Superior temporal gyrus (tissue), 1 donor: ENCODE data around the gene CAPN2.
"Not testable (repeated sequence)": the region's sequence is repeated elsewhere in the genome, so short reads cannot be mapped to it uniquely, and the experiment has no call there.

Experiments used
- DNase-seq: peaks from one replicate; pipeline ENCODE4 v3.0.0-alpha.2; 2016; ENCODE audit errors: extremely low spot score

The CAPN2 gene

DNA sequence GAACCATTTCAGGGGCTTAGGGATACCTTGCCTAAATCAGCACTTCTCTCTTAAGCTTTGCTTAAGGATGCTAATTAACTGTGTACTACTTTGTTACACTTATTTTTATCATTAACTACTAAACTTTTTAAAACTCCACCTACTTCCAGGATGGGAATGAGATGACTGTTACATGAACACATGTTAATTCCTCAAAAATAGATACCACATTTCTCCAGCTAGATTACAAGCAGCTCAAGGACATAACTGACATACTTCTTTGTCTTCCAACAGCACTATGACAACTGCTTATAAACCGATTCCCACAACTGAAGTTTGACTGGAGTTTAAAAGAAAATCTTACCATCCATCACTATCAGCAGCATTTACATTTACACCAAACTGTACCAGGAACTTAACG lies 79.7 kb downstream of the CAPN2 start:
- no peak for DNase-seq

DNA sequence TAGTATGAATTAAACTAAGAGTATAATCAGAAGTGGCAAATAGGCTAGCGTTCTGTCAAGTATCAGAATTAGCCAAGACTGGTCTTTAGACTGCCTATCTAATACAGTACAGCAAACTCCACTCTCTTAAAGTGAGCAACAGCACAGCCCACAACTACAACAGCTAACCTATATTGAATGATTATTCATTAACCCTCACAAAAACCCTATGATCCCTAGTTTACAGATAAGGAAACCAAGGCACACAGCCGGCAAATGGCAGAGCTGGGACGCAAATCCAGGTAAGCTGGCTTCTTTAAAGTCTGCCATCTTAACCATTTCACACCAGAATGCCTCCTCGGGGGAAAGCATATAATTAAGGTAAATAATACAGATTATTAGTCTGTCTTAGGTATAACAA lies 81.4 kb downstream of the CAPN2 start:
- no peak for DNase-seq

DNA sequence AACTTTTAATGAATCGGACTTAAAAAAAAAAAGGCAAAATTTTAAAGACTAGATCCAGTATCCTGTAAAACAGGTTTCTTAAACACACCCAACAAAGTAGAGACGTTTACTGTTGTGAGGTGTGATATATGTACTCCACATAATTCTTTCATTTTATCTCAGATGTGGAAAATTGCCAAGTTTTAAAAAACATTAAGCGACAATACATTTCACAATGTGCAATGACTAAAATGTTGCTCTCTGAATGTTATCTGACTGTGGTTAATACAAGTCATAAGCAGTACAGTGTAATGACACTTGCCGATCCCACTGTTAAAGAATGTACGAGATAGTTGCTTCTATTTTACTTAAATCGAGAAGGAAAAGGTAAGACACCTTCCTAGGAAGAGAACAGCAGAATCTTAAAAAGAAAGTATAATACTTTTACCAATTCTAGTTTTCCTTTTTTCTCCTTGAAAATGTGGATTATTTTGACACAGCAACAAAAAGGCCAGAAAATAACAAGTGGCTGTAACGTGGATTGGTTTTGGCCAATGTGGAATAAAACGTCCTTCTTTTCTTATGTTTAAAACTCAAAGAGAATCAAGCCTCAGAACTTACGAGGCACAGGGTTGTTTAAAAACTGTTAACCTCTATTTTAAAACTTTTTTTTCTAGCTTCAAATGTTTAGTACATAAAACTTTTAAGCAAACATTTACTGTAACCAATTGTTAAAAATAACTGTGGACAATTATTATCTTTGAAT lies 82.0 kb downstream of the CAPN2 start:
- no peak for DNase-seq

DNA sequence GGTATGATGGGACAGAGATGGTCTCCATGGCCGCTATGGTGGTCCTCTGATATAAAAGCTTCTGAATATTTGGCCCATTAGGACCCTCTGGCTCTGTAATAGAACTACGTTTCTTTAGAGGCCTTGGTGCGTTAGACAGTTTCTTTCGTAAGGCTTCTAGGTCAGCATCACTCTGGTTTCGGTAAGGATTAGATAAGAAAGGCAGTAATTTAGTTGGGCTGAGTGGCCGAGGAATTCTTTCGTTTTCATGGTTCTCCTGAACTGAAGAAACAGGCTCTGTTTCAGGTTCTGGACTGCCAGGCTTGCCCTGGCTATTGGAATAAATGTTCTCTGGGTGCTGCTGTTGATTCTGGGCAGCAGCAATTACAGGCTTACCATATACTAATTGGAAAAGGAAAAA lies 83.9 kb downstream of the CAPN2 start:
- no peak for DNase-seq

DNA sequence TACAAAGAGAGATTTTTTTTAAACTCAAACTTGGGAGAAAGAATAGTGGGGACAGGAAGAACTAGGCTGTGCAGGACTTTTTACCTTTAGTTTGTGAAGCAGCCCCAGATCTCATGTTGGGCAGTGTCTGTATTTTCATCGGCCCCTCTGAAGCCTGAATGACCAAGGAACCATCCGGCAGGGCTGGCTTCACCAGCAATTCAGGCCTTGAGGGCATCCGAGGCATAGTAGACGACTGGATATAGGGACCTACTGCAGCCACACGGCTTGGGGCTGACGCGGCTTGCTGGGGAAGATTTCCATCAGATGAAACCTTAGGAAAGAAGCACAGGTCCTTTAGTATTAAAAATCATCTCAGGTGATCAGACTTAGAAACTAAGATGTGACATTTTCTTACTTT lies 89.7 kb downstream of the CAPN2 start:
- no peak for DNase-seq

DNA sequence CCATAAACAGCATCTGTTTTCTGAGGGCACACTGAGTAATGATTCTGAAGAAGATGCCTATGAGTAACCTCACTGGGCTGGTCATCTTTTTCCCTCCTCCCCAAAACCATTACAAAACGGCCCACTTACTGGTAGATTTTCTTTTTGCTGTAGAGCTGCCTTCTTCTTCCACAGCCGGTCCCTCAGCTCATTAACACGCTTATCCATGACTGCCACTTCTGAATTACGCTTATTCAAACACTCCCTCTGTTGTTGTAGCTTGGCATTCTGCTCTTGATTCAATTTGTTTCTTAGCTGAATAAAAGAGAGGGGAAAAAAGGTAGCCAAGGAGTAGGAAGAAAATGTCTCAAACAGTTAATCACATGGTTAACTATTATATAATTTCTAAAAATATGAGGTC lies 90.3 kb downstream of the CAPN2 start:
- DNase-seq, result peak; percentile 85

DNA sequence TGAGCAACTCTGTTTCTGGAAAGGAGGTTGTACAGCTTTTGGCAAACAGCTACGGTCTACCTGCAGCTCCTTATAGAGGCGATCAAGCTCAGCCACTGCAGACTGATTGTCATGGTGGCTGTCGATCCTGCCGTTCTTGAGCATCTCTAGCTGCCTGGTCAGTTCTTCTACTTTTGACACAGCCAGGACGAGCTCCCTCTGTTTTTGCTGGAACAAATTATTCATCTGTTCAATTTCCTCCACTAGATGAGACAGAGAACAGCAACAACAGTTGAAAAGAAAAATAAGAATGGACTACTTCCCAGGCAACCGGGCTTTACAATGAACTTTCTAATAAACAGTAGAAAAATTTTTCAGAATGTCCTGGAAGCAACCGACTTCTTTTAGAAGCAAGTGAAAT lies 90.9 kb downstream of the CAPN2 start:
- peak; percentile 60 for DNase-seq

DNA sequence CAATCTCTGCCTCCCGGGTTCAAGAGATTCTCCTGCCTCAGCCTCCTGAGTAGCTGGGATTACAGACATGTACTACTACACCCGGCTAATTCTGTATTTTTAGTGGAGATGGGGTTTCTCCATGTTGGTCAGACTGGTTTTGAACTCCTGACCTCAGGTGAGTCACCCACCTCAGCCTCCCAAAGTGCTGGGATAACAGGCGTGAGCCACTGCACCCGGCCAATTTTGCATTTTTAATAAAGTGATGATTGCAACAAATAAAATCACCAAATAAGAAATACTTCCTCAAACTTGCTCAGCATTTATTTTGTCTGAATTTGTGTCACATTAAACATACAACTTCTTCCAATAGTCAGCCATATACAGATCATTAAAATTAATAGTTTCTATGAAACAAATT lies 97.6 kb downstream of the CAPN2 start:
- not testable (repeated sequence) for DNase-seq

DNA sequence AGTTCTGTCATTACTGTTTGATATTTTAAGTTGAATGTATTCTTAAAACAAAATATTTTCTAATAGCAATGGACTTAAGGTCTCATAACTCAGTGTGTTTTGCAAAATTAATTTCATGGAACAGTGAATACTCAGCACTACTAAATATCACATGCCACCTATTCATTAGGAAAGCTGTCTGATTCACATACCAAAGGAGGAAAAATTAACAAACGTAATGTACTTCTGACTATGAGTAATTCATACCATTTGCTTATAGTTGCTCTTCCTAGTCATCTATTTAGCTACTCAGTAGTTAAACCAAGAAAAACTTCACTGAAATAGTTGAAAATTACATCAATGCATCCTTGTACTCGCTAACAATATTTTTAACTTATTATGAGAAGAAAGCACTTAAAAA lies 98.2 kb downstream of the CAPN2 start:
- no peak for DNase-seq

DNA sequence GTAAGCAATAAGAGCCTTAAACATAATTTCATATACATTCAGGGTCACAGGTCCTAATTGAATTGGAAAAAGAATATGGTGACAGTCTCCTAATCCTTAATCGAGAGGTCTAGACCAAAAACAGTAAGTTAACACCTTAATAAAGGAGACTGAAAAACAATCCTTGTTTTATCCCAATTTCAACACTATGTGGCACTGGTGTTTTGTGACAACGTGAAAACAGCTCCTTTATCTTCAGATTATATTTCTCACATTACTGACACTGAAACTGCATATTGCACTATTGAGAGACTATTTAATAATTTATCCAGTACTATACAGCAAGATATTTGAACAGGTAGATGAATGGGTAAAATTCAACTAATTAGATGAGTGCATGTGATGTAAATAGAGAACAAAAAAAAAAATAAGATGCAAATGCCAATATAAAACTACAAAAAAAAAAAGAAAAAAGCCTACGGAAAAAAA lies 99.3 kb downstream of the CAPN2 start:
- peak; percentile 87 for DNase-seq

DNA sequence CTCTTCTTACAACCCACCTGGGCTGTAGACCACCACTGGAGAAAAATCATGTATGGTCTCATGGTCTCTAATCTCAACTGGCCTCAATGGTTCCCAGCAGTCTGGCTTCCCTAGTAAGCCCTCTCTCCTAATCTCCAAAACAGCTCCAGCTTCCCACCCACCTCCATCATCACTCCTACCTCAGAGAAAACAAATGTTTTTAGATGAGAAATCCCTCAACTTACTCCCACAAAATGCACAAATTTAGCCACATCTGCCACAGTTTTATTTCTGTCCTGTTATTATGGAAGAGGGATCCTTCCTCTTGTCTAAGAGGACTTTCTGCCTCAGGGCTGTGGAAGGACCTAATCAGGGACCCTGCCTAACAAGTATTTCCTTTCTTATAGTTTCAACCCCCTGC lies 101.3 kb downstream of the CAPN2 start:
- DNase-seq, result peak; percentile 23

DNA sequence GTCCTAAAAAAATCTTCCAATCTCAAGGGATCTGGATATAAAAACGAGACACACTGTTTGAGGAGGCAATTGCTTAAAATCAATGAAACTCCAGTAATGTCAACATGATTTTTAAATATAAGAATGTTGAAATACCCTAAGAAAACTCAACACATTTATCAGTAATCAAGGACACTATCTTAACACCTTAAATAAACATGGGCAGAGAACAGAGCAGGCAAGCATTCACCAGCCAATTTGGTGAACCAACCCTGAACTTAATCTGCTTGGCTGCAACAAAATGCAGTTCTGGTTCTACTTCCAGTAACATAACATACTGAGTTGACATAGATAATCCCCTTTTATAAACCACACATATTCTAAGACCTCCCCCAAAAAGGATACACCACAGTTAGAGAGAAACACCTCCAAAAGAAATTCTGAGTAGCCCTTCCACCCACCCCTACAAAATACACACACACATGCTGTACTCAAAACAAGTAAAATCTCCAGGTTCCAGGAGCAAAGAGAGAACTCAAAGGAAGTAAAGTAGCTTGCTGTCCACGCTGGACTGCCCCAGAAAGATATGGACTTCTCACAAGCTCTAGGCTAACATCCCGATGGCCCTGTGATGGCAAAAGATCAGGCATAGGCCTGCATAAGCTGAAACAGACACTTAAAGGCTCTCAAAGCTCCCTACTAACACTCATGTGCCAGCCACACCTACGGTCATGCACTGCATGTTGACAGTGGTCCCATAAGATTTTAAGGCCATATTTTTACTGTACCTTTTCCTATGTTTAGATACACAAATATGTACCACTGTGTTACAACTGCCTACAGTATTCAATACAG lies 102.9 kb downstream of the CAPN2 start:
- no peak for DNase-seq

DNA sequence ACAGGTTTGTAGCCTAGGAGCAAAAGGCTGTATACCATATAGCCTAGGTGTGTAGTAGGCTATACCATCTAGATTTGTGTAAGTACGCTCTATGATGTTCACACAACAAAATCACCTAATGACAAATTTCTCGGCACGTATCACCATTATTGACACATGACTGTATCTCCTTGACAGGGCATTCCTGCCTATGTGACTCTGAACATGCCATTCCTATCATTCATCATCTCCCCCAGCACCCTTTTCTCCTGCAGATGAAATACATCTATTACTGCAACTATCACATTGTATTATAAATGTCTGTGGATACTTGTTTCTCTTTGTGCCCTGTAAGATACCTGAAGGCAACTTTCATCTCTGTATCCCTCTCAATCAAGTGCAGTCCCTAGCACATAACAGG lies 103.5 kb downstream of the CAPN2 start:
- no peak for DNase-seq

DNA sequence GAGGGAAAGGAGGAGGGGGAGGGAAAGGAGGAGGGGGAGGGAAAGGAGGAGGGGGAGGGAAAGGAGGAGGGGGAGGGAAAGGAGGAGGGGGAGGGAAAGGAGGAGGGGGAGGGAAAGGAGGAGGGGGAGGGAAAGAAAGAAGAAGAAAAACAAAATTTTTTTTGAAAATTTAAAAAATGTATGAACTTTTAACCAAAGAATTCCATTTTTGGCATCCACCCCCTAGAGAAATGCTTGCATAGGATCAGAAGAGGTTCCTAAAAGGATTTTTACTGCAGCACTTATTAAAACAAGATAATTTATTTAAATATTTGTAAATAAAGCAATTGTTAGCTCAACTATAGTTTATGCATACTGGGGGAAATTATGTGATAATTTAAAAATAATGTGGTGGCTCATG lies 104.9 kb downstream of the CAPN2 start:
- DNase-seq, result not testable (repeated sequence)

DNA sequence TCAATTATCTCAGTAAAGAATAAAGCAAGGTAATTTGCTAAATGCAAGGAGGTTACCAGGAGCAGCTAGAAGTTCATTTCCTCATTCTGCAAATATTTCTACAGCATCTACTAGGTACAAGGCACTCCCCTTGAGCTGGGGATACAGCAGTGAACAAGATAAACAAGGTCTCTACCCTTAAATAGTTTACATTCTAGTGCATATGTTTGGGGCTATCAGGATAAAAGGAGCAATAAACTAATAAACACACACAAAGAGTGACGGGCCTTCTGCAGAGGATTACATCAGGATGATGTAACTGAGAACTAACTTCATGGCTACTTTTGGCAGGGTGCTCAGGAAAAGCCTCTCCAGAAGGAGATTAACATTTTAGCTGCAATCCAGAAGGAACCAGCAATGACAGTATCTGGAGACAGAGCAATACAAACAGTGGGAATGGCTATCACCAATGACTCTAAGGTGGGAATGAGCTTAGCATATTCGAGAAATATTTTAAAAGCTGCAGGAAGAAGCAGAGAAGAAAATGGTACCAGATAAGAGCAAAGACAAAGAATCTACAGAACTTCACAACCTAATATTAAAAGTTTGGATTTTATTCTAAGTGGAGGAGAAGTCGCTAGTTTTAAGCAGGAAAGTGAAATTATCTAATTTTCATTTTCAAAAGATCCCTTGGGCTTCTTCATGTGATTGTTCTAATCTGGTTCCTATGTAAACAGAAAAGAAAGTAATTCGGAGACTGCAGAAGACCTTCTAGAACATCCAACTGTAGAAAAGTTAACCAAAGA lies 107.6 kb downstream of the CAPN2 start:
- no peak for DNase-seq

DNA sequence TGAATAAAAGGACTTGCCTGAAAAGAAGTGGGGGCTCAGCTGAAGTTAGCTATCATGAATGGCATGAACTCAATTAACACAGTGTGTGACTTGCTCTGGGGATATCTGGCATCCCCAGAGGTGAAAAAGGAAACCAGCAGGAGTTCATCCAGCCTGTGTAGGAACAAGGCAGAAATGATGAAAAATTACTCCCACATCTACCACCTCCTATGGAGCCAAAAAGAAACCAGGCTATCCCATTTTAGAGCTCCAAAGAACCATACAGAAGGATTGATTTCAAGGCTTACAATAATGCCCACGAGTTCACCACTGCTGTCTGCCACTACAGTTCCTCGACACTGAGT lies 108.1 kb downstream of the CAPN2 start:
- no peak for DNase-seq

DNA sequence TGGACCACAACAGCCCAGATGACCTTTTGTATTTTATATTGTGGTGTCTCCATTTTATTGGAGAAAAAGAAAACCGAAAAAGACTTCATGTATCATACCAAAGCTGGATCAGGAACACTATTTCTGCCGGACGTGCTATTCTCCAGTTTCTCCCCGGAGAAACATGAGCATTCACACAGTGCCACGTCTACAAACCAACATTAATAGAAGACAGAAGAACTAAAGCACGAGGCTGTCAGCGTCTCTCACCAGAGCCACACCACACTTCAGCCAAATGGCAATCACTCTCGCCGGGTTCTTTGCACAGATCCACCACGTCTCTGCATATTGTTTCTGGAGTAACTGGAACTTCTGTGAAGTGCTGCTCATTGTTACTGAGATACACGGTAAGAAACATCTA lies 108.6 kb downstream of the CAPN2 start:
- no peak for DNase-seq

DNA sequence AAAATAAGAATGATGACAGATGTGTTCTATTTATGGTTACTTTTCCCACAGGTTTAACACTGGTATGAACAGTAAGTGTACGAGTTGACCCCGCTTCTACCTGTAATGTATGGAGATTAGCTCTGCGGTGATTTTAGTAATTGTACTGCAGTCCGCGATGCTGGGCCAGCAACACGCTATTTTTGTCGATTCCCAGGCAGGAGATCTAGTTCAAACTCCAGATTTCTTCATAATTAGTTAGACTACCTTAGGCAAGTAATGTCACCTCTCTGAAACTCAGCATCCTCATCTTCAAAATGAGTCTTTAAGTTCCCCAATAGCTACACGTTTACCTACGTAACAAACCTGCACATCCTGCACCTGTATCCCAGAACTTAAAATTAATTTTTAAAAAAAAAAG lies 111.9 kb downstream of the CAPN2 start:
- no peak for DNase-seq

DNA sequence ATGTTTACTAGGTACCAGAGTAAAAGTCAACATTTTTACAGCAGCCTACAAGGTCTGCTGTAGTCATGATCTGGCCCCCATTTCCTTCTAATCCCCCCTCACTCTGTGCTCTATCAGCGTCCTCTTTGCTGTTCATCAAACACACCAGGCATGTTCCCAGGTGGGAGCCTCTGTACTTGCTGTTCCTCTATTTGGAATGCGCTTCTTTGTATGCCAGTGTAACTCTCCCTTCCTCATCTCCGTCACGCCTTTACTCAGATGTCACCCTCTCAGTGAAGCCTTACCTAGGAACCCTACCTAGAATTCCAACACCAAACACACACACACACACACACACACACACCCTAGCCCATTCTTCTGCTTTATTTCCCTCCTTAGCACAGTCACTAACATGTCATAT lies 112.4 kb downstream of the CAPN2 start:
- DNase-seq, result no peak
